ENCODE results near the gene TAF10. TPM values are rescaled to one million over a fixed set of nuclear protein-coding genes. Genes with fewer than 3 reads are reported as not detected.

The TAF10 gene
- total and polyA plus RNA-seq, 12 donors = 69.7 to 389 (median 181) TPM

DNA sequence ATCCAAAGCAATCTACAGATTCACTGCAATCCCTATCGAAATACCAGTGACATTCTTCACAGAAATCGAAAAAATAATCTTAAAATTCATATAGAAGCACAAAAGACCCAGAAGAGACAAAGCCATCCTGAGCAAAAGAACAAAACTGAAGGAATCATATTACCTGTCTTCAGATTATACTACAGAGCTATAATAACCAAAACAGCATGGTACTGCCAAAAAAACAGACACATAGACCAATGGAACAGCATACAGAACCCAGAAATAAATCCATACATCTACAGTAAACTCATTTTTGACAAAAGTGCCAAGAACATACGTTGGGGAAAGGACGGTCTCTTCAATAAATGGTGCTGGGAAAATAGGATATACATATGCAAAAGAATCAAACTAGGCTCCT is 27.5 kb downstream of the TAF10 start:
- 92 to 98% (median 97%) methylated on average over 4 of the region's 4 CpGs for WGBS, 4 donors
- no peak for TF ChIP-seq POLR2A (IDR thresholded peaks at IDR 0.05)
- TF ChIP-seq, protein P1, sequence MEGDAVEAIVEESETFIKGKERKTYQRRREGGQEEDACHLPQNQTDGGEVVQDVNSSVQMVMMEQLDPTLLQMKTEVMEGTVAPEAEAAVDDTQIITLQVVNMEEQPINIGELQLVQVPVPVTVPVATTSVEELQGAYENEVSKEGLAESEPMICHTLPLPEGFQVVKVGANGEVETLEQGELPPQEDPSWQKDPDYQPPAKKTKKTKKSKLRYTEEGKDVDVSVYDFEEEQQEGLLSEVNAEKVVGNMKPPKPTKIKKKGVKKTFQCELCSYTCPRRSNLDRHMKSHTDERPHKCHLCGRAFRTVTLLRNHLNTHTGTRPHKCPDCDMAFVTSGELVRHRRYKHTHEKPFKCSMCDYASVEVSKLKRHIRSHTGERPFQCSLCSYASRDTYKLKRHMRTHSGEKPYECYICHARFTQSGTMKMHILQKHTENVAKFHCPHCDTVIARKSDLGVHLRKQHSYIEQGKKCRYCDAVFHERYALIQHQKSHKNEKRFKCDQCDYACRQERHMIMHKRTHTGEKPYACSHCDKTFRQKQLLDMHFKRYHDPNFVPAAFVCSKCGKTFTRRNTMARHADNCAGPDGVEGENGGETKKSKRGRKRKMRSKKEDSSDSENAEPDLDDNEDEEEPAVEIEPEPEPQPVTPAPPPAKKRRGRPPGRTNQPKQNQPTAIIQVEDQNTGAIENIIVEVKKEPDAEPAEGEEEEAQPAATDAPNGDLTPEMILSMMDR (IDR thresholded peaks at IDR 0.05) = no peak
- H3K9me3 ChIP-seq (replicated peaks in 1 of 3) = peaks cover 0 to 16% (median 5%) of the 10 kb centered on the region in 3 donors
- no peaks in the 10 kb centered on the region for H3K4me1 ChIP-seq (replicated peaks in 1 of 2)
- no peaks in the 10 kb centered on the region for H3K27me3 ChIP-seq
- no peak for DNase-seq
- no peak overlapping the region for H3K27ac ChIP-seq
- no peaks in the 10 kb centered on the region for H3K36me3 ChIP-seq (replicated peaks in 1 of 2)
- intact Hi-C loops (cut with DNase I) = no loop called here
- H3K4me3 ChIP-seq = no peak overlapping the region

DNA sequence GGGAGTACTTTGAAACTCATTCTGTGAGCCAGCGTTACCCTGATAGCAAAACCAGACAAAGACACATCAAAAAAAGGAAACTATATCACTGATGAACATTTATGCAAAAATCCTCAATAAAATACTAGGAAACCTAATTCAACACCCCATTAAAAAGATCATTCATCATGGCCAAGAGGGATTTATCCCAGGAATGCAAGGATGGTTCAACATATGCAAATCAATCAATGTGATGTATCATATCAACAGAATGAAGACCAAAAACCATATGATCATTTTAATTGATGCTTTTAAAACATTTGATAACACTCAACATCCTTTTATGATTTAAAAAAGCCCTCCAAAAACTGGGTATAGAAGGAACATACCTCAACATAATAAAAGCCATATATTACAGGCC is 28.4 kb downstream of the TAF10 start:
- peaks cover 0 to 16% (median 5%) of the 10 kb centered on the region in 3 donors for H3K9me3 ChIP-seq (replicated peaks in 1 of 3)
- intact Hi-C loops (cut with DNase I) = no loop called here
- H3K27me3 ChIP-seq = no peaks in the 10 kb centered on the region
- TF ChIP-seq, protein P1 (IDR thresholded peaks at IDR 0.05) = no peak
- TF ChIP-seq POLR2A (IDR thresholded peaks at IDR 0.05) = no peak
- 94 to 100% (median 100%) methylated on average over 1 of the region's 1 CpG for WGBS, 4 donors
- H3K4me3 ChIP-seq = no peak overlapping the region
- DNase-seq = no peak
- no peaks in the 10 kb centered on the region for H3K36me3 ChIP-seq (replicated peaks in 1 of 2)
- H3K4me1 ChIP-seq (replicated peaks in 1 of 2) = no peaks in the 10 kb centered on the region
- H3K27ac ChIP-seq = no peak overlapping the region

DNA sequence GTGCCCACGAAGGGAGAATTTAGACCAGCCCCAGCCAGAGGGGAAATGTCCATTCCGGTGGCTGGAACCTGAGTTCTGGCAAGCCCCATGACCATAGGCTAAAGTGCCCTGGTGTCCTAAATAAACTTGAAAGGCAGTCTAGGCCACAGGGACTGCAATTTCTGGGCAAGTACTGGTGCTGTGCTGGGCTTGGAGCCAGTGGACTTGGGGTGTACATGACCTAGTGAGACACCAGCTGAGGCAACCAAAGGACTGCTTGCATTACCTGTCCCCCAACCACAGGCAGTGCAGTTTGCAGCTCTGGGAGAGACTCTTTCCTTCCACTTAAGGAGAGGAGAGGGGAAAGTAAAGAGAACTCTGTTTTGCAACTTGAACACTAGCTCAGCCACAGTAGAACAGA is 32.3 kb downstream of the TAF10 start:
- 88 to 100% (median 93%) methylated on average over 2 of the region's 2 CpGs for whole genome bisulfite sequencing, 4 donors
- DNase-seq = no peak

DNA sequence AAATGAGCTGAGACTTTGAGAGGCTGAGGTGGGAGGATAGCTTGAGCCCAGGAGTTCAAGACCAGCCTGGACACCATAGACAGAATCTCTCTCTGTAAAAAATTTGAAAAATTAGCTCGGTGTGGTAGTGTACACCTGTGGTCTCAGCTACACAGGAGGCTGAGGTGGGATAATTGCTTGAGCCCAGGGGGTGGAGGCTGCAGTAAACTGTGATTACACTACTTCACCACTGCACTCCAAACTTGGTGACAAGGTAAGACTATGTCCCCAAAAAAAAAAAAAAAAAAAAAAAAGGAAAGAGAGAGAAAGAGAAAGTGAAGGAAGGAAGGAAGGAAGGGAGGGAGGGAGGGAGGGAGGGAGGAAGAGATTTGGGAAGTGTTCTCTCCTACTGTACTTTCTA is 33.9 kb downstream of the TAF10 start:
- Histone ChIP-seq H3K27ac (no peak overlapping the region), H3K36me3 (replicated peaks in 1 of 2) (no peaks in the 10 kb centered on the region), H3K4me3 (no peak overlapping the region), H3K4me1 (replicated peaks in 1 of 2) (peaks cover 6 to 16% of the 10 kb centered on the region in 2 donors), H3K27me3 (no peaks in the 10 kb centered on the region), H3K9me3 (replicated peaks in 1 of 3) (peaks cover 0 to under 1% (median 0%) of the 10 kb centered on the region in 3 donors)
- 80 to 100% (median 89%) methylated on average over 1 of the region's 1 CpG for WGBS, 4 donors
- TF ChIP-seq, protein P1 (IDR thresholded peaks at IDR 0.05) = no peak
- TF ChIP-seq POLR2A (IDR thresholded peaks at IDR 0.05) = no peak
- intact Hi-C loops (cut with DNase I) = no loop called here
- no peak for DNase-seq

More for the DNA sequence above, 32.3 kb downstream of the TAF10 start:
- Histone ChIP-seq H3K4me3 (no peak overlapping the region), H3K27ac (no peak overlapping the region), H3K9me3 (replicated peaks in 1 of 3) (peaks cover 0 to 13% (median 5%) of the 10 kb centered on the region in 3 donors), H3K4me1 (replicated peaks in 1 of 2) (peaks cover 6 to 16% of the 10 kb centered on the region in 2 donors), H3K27me3 (no peaks in the 10 kb centered on the region), H3K36me3 (replicated peaks in 1 of 2) (no peaks in the 10 kb centered on the region)
- intact Hi-C loops (cut with DNase I) = no loop called here
- no peak for TF ChIP-seq POLR2A (IDR thresholded peaks at IDR 0.05)
- TF ChIP-seq, protein P1 (IDR thresholded peaks at IDR 0.05) = no peak
